ENCODE results near the gene RLN3. TPM values are rescaled to one million over a fixed set of nuclear protein-coding genes. Genes with fewer than 3 reads are reported as not detected.

RLN3 gene
- total RNA-seq, 4 donors from 2014 or later: not detected

- no peaks in the 10 kb centered on the region for H3K9me3 ChIP-seq
- WGBS: 97% methylated on average over 28 of the region's 43 CpGs
- no peaks in the 10 kb centered on the region for H3K27me3 ChIP-seq
- H3K4me3 ChIP-seq: no peak overlapping the region
- no peak for TF ChIP-seq CTCF (IDR thresholded peaks at IDR 0.05)
- TF ChIP-seq POLR2A (IDR thresholded peaks at IDR 0.05; ENCODE audit: low read depth): no peak
- no peak for TF ChIP-seq POLR2AphosphoS5 (IDR thresholded peaks at IDR 0.05)
- TF ChIP-seq EP300 (IDR thresholded peaks at IDR 0.05): no peak
- peaks cover 18 to 37% (median 37%) of the 10 kb centered on the region in 4 donors for H3K4me1 ChIP-seq
- no peak overlapping the region for H3K27ac ChIP-seq (replicated peaks in 1 of 4)
- intact Hi-C loops (cut with DNase I): loop anchor here (5.0 to 10.0 kb wide), 2 partner anchors 67 to 286 kb away; partner anchors contain the start of gene ASF1B
- no peak for DNase-seq (ENCODE audit: extremely low spot score)
- H3K36me3 ChIP-seq: no peaks in the 10 kb centered on the region
Observed at GRCh38 chr19:14070268-14071050, 42.5 kb downstream of the RLN3 start.

- H3K4me1 ChIP-seq: peaks cover 25 to 45% (median 43%) of the 10 kb centered on the region in 4 donors
- 0% methylated on average over 7 of the region's 51 CpGs for WGBS
- intact Hi-C loops (cut with DNase I): loop anchor here (1.0 to 10.0 kb wide), 4 partner anchors 46 to 288 kb away; partner anchors contain the start of gene ASF1B
- DNase-seq (ENCODE audit: extremely low spot score): no peak
- peak within 1 kb of the TSS; percentile 86 to 94 (median 89) for H3K27ac ChIP-seq (replicated peaks in 1 of 4)
- H3K9me3 ChIP-seq: no peaks in the 10 kb centered on the region
- TF ChIP-seq POLR2A (IDR thresholded peaks at IDR 0.05; ENCODE audit: low read depth): no peak
- H3K27me3 ChIP-seq: no peaks in the 10 kb centered on the region
- peak within 1 kb of the TSS; percentile 64 to 81 (median 75) for H3K4me3 ChIP-seq
- H3K36me3 ChIP-seq: no peaks in the 10 kb centered on the region
Observed at GRCh38 chr19:14072535-14073260, 44.8 kb downstream of the RLN3 start, which contains the start of gene MISP3. MISP3 (plus strand) TSS chr19:14072786; CDS start chr19:14073310, 524 bp downstream.

- H3K27ac ChIP-seq (replicated peaks in 1 of 4): peak overlapping the region; percentile 86 to 94 (median 89)
- no peak for TF ChIP-seq EP300 (IDR thresholded peaks at IDR 0.05)
- no peak for TF ChIP-seq POLR2A (IDR thresholded peaks at IDR 0.05; ENCODE audit: low read depth)
- TF ChIP-seq POLR2AphosphoS5 (IDR thresholded peaks at IDR 0.05): peak; percentile 38 to 81
- peak; percentile 37 to 85 (median 67) for TF ChIP-seq CTCF (IDR thresholded peaks at IDR 0.05)
- peak overlapping the region; percentile 64 to 81 (median 75) for H3K4me3 ChIP-seq
- H3K4me1 ChIP-seq: peaks cover 25 to 45% (median 43%) of the 10 kb centered on the region in 4 donors
- intact Hi-C loops (cut with DNase I): loop anchor here (2.0 to 10.0 kb wide), 3 partner anchors 45 to 289 kb away; partner anchors contain the start of gene ASF1B
- no CpG with 5 or more reads among the region's 106 CpGs for WGBS
- H3K36me3 ChIP-seq: no peaks in the 10 kb centered on the region
- H3K27me3 ChIP-seq: no peaks in the 10 kb centered on the region
- no peaks in the 10 kb centered on the region for H3K9me3 ChIP-seq
- no peak for DNase-seq (ENCODE audit: extremely low spot score)
Observed at GRCh38 chr19:14073261-14073924, 45.4 kb downstream of the RLN3 start.

- Histone ChIP-seq H3K36me3 (no peaks in the 10 kb centered on the region), H3K27ac (replicated peaks in 1 of 4) (peak overlapping the region; percentile 86 to 94 (median 89)), H3K4me1 (peaks cover 25 to 45% (median 43%) of the 10 kb centered on the region in 4 donors), H3K27me3 (no peaks in the 10 kb centered on the region), H3K9me3 (no peaks in the 10 kb centered on the region), H3K4me3 (peak overlapping the region; percentile 64 to 81 (median 75))
- intact Hi-C loops (cut with DNase I): loop anchor here (2.0 to 10.0 kb wide), 4 partner anchors 45 to 289 kb away; partner anchors contain the start of genes ASF1B and RFX1
- DNase-seq (ENCODE audit: extremely low spot score): no peak
- TF ChIP-seq EP300 (IDR thresholded peaks at IDR 0.05): no peak
- TF ChIP-seq CTCF (IDR thresholded peaks at IDR 0.05): peak in 1 of 3 experiments; percentile 1
- WGBS: 0% methylated on average over 12 of the region's 44 CpGs
Observed at GRCh38 chr19:14073925-14074838, 46.2 kb downstream of the RLN3 start.

Data from esophagus muscularis mucosa (tissue), 4 donors.